COLO829 (cell line): ENCODE data around the gene BOK.

Experiments used
- DNase-seq: peaks from one replicate; pipeline ENCODE4 v3.0.0; 2012; ENCODE audit warnings: low spot score

BOK gene

DNA sequence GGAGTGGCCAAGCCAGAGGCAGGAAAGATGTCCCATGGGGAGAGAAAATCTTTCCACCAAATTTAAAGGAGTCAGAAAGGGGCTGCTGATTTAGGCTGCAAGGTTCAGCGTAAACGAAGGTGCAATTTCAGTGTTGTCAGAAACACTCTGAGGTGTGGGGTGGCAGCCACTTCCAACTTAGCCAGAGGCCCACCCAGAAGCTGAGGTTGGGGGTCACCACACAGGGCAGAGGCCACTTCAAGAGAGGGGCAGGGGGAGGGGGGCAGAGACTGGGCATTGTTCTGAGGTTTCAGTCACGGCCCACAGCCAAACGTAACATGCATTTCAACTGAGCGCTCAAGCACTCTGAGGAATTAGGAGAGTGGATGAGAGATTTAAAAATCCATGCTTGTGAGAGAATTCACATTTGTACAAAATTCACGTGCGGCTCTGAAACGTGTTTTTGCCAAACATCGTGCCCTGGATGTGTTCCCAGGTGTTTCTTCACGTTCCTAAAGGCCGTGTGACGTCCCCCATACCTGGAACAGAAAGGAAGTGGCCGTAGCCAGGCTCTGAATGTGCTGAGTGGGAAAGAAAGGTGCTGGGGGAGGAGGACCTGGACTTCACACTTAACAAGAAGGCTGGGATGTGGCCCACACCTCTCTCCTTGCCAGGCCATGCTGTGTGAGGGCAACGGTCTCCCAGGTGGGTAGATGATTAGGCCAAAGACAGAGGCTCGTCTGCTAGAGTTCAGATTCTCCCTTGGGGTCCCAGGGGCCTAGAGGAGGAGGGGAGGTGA is 19.5 kb upstream of the BOK start:
- DNase-seq, result no peak

DNA sequence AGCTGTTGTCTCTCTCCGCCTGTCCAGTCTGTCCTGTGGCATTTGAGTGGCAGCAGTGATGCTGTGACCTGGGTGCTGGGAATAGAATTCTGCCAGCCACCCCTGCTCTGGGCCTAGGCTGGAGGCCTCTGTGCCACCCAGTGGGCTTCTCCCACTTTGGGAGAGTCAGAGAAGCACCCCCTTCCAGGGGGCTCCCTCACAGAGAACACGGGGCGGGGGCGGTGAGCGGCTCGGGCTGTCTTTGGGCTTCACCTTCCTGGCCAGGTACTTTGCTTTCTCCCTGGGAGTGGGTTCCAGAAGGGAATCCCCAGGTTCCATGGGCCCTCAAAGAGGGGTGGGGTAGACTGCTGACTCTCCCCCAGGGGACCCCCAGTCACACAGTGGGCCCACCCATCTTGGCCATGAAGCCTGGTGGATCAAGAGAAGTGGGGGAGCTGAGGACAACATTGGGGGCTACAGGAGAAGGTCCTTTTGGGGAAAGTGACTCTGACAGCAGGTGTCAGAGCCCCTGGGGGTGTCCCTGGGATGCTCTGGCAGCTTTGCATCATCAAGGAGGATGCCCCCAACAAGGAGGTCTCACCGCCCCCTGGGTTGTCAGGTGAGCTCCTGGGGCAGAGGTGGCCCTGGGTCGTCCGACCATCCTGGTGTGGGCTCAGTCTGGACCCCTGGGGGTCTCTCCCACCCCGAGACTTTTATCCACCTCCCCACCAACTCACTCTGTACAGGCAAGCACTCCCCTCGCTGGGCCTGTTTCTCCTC is 18.8 kb upstream of the BOK start:
- no peak for DNase-seq

- DNase-seq, result no peak
Measured at GRCh38 chr2:241540401-241540770, 18.2 kb upstream of the BOK start.

DNA sequence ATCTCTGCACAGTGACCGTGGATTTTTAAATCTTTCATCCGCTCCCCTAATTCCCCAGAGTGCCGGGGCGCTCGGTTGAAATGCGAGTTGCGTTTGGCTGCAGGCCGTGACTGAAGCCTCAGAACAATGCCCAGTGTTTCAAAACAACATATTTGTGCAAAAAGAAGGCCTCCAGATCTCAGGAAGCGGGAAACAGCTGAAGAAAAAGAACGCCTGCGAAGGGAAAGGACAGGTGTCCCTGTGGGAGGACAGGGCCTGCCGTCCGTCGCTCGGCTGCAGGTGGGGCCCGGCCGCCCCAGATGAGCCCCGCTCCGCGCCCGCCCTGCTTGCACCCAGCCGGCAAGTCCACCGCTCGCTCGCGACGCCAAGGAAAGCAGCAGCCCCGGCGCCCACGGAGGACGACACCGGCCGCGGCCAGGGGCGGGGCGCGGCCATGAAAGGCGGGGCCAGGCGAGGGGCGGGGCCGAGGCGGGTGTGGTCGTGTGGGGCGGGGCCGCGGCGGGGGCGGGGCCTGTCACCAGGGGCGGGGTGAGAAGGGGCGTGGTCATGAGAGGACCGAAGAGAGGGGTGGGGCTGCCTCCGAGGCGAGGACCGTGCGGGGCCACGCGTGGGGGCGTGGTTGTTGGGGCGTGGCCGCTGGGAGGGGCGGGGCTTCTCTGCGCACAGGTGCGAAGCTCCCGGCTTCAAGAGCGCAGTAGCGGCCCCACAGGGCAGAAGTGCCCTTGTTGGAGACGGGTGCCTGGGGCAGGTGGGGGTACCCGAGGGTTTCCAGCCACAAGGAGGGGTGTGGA is 17.6 kb upstream of the BOK start:
- DNase-seq, result peak; percentile 96

GRCh38 chr2:241541564-241542277 is 16.8 kb upstream of the BOK start:
- DNase-seq, result no peak

DNA sequence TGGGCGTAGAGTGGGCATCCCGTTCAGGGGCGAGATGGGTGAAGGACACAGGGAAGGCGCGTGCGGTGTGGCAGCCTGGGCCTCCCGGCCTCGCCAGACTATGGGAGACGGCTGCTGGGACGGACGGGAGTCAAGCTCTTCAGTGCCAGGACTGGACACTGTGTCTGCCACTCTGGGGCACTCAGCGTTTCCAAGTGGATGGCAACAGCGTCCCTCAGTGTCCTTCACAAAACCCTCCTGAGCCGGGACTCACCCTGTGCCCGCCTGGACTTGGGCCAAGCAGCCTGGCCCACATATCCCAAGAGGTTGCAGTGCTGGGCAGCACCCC is 16.3 kb upstream of the BOK start:
- DNase-seq, result no peak

DNA sequence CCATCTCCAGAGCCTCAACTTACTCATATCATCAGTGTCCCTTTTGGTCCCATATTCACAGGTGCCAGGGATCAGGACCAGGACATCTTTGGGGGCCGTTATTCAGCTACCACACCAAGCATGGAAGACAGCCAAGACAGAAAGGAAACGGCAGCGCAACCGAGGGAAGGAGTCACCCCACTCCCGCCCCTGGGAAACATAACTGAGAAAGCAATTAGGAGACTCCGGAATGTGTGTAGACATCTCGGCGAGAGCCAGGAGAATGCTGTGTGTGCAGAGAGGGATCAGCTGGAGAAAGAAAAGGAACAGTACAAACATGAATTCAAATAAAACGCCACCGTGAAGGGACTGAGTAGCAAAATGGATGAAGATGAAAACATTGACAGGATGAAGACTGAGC is 13.4 kb upstream of the BOK start:
- DNase-seq, result no peak

- no peak for DNase-seq
Measured at GRCh38 chr2:241545523-241546473, 12.7 kb upstream of the BOK start.

DNA sequence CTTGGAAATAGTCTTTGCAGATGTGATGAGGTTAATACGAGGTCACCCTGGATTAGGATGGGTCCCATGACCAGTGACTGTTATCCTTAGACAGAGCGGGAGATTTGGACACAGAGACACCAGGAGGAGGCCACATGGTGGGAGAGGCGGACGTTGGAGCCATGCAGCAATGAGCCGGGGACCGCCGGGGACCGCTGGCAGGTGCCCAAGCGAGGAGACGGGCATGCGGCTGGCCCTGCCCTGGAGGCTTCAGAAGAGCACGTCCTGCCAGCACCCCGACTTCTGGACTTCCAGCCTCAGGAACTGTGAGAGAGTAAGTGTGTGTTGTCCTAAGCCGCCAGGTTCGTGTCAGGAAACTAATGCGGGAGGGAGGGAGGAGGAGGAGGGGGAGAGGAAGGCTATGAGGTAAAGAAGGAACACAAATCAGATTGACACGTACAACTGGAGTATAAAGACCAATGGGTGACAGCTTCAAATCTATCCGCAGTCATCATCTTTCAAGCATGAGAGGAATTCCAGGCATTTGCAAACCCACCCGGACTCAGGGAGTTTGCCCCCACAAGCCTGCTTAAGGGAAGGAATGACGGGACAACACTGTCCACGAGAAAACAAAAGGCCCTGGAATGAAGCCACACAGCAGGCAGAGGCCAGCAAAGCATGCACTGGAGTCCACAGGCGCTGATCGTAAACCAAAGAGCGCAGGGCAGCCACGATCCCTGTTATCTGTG is 11.6 kb upstream of the BOK start:
- no peak for DNase-seq

- no peak for DNase-seq
Measured at GRCh38 chr2:241547781-241548450, 10.6 kb upstream of the BOK start.

- DNase-seq, result no peak
Measured at GRCh38 chr2:241548451-241548835, 10.1 kb upstream of the BOK start.

DNA sequence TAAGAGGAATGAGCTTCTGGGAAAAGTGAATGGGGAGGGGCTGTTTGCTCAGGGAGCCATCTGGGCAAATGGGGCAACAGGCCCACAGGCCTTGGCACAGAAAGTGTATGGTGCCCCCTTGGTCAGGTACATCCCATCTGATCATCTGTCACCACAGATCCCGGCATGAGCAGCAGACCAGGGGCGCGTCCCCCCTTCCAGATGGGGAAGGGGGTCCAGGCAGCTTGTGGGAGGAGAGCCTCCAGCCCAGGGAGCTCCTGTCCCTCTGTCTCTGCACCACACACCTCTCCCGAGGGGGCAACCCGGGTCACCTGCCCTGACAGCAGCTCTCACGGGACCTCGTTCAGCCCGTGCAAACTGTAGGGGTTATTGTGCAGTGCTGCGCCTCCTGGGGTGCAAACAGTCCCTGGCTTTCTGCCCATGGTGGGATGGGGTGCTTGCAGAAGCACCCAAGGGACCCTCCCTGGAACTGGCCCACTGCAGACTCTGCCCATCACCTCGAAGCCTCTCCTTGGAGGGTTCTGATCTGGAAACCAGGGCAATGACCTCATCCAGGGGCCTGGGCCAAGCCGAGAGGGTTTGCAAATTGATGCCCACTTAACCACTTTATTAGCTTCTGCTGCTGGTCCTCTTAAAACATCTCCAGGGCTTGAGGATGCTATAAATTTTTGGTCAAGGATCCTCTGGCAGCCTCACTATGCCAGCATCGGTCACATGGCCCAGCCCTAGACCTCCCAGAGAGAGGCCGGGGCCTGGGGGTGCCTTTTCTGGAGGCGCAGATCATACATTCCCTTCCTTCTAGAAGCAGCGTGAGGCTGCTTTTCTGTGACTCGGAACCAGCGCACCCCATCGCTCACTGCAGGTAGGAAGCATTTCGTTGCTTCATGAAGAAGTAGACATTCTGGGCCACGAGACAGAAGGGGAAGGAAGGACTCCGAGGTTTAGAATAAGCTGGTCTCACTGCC is 7.6 kb upstream of the BOK start:
- DNase-seq, result no peak

DNA sequence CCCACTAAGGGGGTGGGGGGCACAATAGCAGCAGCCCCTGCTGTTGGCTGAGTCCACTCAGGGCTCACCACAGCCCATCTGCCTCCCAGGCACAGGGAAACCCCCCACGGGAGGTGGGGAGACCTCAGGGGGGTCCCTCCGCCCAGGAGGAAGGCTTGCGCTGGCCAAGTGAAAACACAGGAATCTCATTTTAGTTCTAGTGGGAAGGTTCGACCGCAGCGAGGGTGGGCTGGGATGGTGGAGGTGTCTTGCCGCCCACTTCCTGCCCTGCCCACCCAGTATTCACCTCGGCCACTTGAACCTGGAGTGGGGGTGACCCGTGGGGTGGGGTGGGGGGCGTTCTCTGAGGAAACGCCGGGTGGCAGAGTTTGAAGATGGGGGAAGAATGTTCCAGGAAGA is 6.9 kb upstream of the BOK start:
- DNase-seq, result no peak

- no peak for DNase-seq
Measured at GRCh38 chr2:241551998-241552737, 6.4 kb upstream of the BOK start.

GRCh38 chr2:241553512-241553830 is 5.1 kb upstream of the BOK start:
- no peak for DNase-seq

DNA sequence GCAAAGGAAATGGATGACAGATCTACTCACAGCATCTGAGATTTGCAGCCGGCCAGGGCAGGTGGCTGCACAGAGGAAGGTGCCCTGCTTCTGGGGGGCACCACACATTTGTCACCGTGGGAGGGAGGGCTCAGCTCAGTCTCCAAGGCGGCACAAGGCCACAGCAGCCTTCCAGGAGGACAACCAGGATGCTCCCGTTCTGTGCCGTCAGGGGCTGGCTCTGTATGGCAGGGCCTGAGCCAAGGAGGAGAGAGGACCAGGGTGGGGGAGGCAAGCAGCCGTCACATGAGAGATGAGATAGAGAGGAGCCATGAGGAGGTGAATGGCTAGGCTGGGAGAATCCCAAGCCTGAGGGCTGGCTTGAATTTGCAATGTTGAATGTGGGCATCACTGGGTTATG is 4.6 kb upstream of the BOK start:
- DNase-seq, result no peak

DNA sequence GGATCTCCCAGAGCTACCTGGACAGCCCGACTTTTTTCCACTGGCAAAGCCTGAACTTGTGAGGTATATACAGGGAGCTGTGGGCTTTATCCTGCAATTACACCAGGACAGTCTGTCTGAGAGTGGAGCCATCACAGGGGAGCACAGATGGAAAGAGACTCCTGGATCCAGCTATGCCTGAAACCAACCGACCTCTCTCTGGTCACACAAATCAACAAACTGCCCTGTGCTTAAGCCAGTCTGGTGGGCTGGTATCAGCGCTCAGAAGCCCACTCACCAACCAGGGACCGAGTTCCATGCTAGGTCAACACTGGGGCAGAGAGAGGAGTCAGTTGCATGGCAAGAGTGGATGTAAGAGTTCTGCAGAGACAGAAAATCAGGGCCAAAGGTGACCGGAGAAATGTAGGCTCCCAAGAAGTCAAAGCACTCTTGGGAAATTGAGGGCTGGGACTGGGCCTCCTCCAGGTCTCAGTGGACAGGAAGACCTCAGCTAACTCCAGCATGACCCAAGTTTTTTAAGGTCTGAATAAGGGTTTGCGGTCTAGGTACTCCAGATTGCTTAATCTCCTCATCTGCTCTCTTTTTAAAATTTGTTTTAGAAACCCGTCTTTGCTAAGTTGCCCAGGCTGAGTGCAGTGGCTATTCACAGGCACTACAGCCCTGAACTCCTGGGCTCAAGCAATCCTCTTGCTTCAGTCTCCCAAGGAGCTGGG is 3.8 kb upstream of the BOK start:
- no peak for DNase-seq

DNA sequence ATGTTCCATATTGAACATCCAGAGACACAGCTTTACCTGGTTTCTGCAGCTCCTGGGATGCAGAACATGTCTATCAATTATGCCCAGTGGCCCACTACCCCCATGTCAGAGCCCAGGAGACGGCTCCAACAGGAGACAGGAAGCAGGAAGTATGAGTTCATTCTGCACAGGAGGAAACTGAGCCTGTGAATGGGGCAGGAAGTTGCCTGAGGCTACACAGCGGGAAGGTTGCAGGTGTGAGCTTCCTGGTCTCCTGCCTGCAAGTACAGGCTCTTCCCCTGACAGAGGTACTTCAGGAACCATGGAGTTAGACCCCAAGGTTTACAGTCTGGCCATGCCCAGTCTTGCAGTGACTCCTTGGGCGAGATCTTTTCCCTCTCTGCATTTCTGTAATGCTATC is 2.8 kb upstream of the BOK start:
- no peak for DNase-seq
